Measurements from ENCODE around the gene PNLIPRP1.

Gene PNLIPRP1

DNA sequence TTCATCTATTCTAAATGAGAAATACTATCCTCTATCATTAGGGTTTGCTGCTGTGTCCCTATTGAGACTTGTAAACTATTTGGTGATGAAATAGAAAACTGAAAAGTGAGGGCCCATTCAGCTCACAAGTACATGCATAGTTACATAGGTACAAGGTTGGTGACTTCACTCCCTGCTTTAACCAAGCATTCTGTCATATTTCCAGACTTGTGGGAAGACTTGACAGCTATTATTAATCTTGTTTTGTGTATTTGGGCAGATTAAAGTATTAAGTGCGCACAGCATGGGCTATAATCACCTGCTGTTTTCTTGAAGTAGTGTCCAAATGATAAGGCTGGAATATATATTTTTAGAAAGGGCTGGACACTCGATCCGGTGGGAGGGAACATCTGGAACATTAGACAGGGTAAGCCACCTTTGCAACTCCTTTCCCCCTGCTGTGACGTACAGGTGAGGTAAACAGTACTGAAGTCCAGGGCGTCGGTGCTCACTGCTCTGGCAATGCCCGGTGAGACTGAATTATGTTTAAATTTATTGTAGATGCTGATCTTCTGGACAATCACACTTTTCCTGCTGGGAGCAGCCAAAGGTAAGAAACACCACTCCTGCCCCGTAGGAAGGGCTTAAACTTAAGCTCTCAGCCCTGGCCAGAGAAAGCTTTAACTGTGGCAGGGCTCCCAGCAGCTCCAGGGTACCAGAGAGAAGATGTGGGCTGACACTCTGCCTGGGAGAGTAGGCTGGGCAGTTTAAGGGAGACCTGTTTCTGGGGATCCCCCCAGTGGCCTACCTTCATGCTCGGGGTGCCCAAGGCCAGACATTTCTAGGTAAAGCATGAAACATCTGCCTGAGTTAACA is at the start of gene PNLIPRP1:
Gene PNLIPRP1, plus strand, starts transcription at position 370 of the 855 bp plus-strand sequence. Its CDS starts 171 bp downstream, at position 541.
- no peak for DNase-seq (ENCODE audit: low read depth in 2 of 2)

DNA sequence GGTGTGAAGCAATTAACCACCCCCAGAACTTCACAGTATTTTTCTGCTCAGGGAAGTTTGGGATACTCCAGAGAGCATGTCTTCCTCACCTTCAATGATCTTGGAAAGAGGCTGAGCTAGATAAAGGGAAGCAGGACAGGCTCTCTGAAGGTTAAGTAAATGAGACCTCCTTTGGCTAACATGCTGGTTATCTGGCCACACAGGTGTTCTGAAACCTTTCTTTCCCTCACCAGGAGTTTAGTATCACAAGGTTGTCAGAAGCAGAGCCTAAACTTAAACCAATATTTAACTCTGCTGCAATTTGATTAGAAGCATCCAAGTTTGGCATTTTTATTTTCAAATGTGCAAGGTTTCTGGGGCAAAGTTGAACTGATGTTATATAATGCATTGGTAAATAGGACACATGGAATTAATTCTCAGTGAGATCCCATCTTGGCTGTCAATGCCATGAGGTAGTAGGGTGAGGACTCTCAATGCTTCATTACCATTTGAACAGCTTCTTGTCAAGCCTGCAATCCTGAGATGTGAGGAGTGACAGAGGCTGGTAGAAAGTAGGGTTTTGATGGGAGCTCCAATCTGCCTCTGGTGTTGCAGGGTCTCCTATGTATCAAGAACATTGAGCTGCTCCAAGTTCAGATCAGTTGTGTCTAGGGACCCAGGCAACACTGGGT is 48.6 kb upstream of the PNLIPRP1 start:
- no peak for DNase-seq (ENCODE audit: low read depth in 2 of 2)

DNA sequence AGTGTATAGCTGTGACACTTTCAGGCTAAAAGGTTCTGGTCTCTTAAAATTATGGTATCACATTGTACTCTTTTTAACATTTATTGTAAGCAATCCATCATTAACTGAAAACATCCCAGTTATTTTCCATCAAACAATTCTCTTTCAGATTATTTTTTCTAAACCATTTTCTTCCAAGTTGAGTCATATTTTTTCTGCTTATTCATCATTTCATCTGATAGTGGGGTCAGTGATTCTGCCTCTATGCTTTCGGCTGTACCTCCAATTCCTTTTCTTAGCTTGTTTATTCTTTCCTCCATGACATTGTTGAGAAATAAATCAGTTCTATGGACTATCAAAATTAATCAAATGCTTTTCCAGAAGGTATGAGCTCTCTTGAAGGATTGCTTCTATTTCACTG is 45.6 kb upstream of the PNLIPRP1 start:
- no peak for DNase-seq (ENCODE audit: low read depth in 2 of 2)

DNA sequence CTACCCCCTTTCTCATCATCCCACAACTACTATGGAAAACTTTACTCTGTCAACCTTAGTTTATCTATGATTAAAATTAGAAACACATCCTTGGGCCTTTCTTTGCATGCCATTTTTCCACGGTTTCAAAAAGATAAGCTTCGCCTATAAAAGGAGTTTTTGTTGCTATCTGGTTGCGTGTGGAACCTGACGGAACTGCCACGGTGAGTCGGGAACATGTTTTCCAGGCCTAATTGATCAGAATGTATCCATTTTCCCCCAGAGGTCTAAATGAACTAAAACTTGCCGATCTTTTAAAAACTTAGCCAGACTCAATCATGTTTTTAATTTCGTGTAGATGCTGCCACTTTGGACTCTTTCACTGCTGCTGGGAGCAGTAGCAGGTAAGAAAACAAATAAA is 45.0 kb upstream of the PNLIPRP1 start, which contains the start of gene PNLIP:
Gene PNLIP, plus strand, starts transcription at position 176 of the 400 bp plus-strand sequence. Its CDS starts 162 bp downstream, at position 338.
- no peak for DNase-seq (ENCODE audit: low read depth in 2 of 2)

DNA sequence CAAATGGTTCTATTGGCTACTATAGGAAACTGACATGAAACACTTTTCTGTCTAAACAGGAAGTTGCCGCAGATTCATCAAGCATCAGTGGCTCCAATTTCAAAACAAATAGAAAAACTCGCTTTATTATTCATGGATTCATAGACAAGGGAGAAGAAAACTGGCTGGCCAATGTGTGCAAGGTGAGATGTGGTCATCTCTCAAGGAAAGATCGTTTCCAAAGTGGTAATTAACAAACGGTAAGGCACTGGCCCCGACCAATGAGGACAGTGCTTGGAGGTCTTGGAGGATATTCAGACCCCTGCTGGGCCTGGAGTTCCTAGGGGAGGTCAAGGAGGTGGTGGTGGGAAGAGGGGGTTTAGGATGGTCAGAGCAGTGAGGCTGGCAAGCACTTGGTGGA is 42.5 kb upstream of the PNLIPRP1 start:
- no peak for DNase-seq (ENCODE audit: low read depth in 2 of 2)

DNA sequence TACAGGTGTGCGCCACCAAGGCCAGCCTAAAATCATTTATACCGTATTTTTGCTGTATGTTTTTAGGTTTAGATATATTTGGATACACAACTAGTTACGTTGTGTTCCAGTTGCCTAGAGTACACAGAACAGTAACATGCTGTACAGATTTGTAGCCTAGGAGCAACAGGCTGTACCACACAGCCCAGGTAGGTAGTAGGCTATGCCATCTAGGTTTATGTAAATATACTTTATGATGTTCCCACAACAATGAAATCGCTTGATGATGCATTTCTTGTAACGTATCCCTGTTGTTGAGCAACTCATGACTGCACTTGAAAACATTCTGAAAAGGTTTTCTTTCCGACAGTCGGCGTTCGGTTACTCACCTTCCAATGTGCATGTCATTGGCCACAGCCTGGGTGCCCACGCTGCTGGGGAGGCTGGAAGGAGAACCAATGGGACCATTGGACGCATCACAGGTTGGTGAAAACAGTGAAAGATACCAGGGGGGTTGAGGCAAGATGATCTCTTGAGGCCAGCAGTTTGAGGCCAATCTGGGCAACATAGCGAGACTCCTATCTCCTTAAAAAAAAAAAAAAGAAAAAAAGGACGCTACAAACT is 37.3 kb upstream of the PNLIPRP1 start:
- DNase-seq (ENCODE audit: low read depth in 2 of 2), result no peak

DNA sequence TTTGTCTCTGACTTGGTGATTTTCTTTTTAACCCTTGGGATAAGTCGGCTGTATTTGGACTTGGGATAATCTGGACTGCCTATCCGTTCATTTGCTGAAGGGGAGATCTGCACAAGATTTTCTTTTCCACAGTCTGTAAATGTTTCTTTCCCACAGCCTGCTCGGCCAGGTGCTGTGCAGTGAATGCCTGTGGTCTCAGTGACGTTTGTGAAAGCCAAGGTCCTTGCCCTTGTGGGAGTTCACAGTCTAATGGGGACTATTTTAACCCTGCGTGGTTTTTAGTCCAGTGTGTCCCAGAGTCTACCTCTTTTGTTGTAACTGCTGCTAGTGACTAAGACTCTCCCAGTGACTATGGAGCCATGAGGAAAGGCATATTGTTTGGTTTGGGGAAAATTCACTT is 36.1 kb upstream of the PNLIPRP1 start:
- no peak for DNase-seq (ENCODE audit: low read depth in 2 of 2)

DNA sequence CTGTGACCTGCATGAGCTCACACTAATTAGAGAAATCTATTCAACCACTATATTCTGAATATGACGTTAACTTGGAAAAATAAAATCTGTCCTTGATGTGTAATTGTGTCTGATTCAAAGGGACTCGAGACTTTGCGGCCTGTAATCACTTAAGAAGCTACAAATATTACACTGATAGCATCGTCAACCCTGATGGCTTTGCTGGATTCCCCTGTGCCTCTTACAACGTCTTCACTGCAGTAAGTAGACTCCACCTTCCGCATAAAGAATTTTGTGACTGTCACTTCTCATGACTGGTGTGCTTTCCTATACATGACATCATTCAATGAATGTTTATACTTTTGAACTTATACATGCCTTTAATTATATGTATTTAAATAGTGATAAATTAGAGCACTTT is 34.9 kb upstream of the PNLIPRP1 start:
- DNase-seq (ENCODE audit: low read depth in 2 of 2), result no peak

DNA sequence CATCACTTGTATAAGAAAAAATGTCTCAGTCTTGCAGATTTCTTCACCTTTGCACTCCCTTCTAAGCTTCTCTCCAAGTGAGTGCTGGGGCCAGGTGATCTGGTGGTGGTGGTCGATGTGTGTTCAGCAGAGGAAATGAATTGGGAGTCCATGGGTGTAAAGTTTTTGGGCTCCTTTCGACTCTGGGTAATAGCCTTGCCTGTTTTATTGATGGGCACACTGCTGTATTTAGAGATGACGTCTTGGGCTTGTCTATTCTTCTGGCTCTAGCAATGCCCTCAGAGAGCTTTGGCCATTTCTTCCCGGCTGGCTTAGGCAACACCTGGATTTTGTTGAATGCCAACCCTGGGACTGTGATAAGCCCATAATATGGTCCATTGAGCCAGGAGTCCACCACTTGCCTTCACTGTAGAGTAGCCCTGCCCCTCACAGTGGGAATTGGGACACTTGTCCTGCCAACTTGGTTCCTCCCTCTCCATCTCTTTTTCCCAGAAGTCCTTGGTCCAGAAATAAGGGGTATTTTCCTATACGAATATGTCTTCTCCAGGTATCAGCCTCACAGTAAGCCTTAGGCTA is 33.4 kb upstream of the PNLIPRP1 start:
- no peak for DNase-seq (ENCODE audit: low read depth in 2 of 2)

DNA sequence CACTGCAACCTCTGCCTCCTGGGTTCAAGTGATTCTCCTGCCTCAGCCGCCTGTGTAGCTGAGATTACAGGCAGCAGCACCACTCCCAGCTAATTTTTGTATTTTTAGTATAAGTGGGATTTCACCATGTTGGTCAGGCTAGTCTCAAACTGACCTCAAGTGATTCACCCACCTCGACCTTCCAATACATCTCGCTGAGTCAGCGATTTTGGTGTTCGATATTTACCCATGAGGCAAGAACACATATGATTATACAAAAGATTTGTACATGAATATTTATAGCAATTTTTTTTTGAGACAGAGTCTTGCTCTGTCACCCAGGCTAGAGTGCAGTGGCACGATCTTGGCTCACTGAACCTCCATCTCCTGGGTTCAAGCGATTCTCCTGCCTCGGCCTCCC is 25.2 kb upstream of the PNLIPRP1 start:
- no peak for DNase-seq (ENCODE audit: low read depth in 2 of 2)

DNA sequence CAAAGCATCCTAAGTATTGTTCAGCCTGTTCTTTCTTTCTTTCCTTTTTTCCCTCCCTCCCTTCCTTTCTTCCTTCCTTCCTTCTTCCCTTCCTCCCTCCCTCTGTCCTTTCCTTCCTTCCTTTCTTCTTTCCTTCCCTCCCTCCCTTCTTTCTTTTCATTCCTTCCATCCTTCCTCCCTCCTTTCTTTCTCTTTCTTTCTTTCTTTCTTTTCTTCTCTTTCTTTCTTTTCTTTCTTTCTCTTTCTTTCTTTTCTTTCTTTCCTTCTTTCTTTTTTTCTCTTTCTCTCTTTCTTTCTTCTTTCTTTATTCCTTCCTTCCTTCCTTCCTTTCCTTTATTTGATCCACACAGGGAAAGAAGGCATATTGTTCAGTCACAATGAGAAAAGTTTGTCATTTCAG is 23.8 kb upstream of the PNLIPRP1 start:
- DNase-seq (ENCODE audit: low read depth in 2 of 2), result no peak

DNA sequence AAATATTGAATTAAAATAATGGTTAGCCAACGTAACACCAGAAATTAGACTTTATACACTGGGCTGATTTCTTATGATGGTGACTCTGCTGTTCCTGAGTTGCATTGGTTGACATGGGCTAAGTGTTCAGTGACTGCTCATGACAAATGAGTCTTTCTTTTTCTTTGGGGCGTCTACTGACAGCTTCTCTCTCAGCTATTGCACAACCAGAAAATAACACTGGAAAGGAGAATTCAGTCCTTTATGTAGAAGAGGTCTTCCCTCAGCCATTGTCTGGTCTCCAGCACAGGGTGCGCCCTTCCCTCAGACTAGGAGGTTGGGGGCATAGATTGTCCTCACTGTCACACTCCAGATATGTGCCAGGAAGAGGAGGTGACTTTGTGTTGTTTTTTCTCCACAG is 23.4 kb upstream of the PNLIPRP1 start:
- DNase-seq (ENCODE audit: low read depth in 2 of 2), result no peak

DNA sequence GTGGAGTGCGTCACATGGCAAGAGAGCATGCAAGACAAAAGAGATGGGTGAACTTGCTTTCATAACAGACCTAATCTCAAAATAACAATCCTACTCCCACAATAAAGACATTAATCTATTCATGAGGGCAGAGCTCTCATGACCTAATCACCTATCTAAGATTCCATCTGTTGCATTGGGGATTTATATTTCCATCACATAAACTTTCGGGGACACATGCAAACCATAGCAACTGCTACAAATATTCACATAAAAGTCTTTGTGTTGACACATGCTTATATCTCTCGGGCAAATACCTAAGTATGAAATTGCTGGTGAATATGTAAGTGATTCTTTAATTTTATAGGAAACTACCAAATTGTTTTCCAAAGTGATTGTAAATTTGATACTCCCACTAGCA is 16.0 kb upstream of the PNLIPRP1 start:
- no peak for DNase-seq (ENCODE audit: low read depth in 2 of 2)

DNA sequence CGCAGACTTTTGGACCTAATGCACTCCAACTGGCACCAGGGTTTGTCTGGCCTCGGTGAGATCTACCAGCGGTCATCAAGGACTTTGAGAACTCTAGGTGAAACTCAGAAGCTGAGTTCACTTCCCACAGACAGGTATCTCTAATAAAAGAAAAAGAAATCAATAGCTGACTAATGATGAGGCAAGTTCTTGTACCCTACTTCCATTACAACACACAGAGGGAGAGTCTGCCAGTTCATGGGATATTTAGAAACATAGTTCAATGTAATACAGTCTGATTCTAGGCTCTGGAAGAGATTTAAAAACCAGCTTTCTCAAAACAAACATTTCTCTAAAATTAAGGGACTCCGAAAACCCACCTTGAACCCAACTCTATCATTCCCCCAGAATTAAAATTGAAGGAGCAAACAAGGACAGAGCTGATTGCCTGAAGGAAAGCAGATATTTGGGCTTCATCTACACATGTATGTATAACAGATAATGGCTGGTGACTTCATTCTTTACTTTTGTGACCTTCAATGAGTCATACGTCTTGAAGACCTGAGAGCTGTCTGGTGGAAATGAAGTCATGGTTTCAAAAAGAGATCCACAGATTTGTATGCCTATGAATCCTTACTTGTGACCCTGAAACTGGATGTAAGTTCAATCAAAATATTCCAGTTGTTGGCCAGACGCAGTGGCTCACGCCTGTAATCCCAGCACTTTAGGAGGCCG is 2.7 kb upstream of the PNLIPRP1 start:
- DNase-seq (ENCODE audit: low read depth in 2 of 2), result no peak

DNA sequence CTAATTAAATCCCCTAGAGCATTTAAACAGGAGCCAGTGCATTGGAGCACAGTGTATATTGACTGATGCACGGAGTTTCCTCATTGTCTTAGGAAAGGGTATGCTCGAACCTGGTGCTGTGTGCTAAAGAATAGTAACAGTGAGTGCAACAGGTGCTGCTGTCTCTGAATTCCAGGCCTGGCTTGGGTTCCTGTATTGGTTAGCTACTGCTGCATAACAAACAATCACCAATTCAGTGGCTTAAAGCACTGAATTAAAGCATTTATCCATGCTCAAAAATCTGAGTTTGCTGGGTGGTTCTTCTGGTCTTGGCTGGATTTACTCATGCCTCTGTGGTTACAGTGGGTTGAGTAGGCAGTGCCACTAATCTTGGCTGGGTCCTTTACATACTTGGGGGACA is 1.8 kb upstream of the PNLIPRP1 start:
- DNase-seq (ENCODE audit: low read depth in 2 of 2), result no peak

DNA sequence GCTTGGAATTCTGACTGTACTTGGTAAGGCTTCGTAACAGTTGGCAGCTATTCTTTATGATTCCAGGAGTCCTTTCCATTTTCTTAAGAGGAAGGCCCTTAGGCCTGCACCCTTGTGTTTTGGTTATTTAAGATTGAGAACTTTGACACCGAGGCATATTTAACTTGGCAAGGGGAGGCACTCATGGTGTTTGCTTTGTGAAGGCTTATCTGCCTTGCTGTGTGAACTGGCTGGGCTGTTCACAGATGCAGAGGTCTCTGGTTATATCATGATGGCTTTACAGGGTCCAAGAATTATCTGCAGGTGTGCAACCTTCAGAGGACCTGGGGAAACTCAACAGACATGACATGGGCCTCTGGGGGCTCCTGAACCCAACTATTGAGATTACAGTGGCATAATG is 833 bp upstream of the PNLIPRP1 start:
- DNase-seq (ENCODE audit: low read depth in 2 of 2), result no peak

DNA sequence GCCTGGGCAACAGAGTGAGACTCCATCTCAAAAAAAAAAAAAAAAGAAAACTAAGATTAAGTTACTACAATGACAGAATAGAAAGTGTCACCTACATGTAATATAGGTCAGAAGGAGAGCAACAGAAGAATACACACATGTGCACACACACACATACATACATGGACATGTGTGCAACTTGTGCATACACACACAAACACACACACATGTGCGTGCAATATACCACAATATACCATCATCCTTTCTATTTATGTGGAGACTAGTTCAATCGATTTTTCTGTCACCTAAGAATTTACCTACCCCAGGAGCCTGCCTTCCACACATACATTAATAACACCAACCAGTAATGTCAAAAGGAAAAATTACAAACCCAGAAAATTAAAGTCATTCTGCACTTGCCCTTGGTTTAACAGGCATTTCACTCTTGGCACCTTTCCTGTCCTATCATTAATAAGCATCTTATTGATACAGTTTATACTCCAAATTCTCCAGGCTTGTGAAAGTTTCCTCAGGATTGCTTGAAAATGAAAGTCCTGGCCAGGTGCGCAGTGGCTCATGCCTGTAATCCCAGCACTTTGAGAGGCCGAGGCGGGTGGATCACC is 2.5 kb downstream of the PNLIPRP1 start:
- DNase-seq (ENCODE audit: low read depth in 2 of 2), result no peak

DNA sequence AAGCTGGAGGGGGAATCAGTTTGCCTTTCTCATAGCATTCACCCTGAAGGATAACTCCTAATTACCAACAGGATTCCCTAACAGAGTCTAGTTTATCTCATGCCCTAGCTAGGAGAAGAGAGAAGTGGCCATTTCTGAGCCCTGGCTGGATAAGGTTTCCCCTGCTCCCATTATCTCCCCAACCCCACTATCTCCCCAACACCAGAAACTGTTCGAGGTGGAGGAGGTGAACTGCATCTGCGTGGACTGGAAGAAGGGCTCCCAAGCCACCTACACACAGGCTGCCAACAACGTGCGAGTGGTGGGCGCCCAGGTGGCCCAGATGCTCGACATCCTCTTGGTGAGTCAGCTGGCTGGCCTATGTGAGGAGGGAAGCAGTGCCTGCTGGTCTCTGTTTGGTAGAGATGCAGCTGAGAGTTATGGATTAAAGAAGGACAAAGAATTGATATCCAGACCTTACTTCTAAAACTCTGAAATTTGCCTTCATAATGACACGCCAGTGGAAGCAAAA is 3.8 kb downstream of the PNLIPRP1 start:
- DNase-seq (ENCODE audit: low read depth in 2 of 2), result no peak

DNA sequence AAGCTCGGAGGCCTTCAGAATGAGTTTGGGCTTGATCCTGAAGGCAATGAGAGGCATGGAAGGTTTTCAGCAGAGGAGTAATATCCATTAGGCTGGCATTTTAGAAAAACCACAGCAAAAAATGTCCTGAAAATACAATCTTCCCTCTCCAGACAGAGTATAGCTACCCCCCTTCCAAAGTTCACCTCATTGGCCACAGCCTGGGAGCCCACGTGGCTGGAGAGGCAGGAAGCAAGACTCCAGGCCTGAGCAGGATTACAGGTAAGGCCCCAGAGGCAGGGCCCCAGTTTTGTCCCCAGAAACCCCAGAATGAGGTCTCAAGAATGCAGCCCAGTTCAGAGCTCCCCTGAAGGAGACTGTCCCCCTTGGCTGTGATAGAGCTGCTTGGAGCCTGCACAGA is 5.3 kb downstream of the PNLIPRP1 start:
- DNase-seq (ENCODE audit: low read depth in 2 of 2), result no peak

DNA sequence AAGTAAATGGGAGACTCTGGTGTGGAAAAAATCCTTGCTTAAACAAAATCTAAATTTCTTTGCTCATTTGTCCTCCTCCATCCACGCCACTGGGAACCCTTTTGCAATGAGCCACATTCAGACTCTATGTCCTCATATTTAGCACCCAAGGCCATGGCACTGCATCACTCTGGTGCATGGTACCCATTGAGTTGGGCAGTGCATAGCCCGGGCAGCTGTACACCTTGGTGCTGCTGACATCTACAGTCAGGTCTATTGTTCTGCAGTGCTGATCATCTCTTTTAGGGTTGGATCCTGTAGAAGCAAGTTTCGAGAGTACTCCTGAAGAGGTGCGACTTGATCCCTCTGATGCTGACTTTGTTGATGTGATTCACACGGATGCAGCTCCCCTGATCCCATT is 6.8 kb downstream of the PNLIPRP1 start:
- DNase-seq (ENCODE audit: low read depth in 2 of 2), result no peak

DNA sequence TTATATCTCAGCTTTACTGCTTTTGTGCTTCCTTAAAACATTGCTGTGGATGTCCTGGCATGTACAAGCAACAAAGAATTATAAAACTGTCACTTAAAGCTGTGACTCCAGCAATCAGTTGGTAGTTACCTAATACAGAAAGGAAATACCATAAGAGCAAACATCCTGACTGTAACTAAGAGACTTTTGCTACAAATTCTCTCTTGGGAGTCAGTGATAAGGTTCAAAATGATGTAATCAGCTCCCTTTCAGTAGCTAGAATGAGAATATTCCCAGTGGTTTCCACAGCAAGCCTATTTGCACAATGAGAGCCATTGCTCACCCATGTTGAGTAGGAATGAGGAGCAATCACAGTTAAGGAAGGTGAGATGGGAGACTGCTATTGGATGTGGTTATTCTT is 7.6 kb downstream of the PNLIPRP1 start:
- no peak for DNase-seq (ENCODE audit: low read depth in 2 of 2)

Measured in stimulated activated CD4-positive, alpha-beta T cell treated with anti-CD3 and anti-CD28 coated beads, Interleukin-15, amount 100 ng/mL, for 48 hours (primary cell).